KG1 (cell line): Measurements from ENCODE around the gene PRTN3.
"Not testable (repeated sequence)": the region's sequence is repeated elsewhere in the genome, so short reads cannot be mapped to it uniquely, and the experiment has no call there.

ENCODE experiments used
- DNase-seq: peaks from one replicate; lab custom pipeline; 2025; lab: John Stamatoyannopoulos, UW

The PRTN3 gene

GRCh38 chr19:848386-848921, 7.7 kb downstream of the PRTN3 start:
- no peak for DNase-seq

- DNase-seq, result not testable (repeated sequence)
These were observed 8.4 kb downstream of the PRTN3 start for GRCh38 chr19:849195-849594.

DNA sequence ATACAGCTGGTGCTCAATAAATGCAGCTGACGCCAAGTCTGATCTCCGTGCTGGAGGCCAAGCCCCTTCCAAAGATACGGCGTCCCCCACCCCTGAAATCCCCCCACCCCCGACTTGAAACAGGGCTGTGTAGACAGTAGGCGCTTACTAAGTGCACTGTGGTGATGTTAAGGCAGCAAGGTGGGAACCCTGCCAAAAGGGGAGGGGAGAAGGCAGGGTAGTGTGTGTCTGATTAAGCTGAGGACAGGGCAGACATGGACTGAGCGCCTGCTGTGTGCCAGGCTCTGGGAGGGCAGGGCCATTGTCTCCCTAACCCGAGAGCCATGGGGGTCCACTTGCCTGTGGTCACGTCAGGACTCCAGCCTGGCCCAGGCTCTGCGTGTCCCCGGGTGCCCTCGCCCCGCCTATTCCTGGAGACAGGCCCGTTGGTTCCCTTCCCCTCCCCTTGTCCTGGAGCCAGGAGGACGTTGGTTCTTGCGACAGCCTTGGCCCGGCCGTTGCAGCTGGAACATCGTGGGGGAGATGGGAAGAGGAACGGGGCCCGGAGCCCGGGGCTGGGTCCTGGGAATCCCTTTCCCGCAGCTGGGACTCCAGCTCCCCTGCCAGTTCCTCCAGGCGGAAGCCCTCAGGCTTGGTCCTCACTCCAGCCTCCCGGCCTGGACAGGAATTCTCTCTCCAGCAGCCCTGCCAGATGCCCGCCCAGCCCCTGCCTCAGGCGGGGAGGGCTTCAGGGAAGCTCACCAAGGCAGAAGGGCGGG, 9.6 kb downstream of the PRTN3 start:
- DNase-seq, result no peak

DNA sequence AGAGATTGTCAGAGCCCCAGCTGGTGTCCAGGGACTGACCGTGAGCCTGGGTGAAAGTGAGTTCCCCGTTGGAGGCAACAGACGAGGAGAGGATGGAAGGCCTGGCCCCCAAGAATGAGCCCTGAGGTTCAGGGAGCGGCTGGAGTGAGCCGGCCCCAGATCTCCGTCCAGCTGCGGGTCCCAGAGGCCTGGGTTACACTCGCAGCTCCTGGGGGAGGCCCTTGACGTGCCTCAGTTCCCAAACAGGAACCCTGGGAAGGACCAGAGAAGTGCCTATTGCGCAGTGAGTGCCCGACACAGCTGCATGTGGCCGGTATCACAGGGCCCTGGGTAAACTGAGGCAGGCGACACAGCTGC, 10.2 kb downstream of the PRTN3 start:
- no peak for DNase-seq

DNA sequence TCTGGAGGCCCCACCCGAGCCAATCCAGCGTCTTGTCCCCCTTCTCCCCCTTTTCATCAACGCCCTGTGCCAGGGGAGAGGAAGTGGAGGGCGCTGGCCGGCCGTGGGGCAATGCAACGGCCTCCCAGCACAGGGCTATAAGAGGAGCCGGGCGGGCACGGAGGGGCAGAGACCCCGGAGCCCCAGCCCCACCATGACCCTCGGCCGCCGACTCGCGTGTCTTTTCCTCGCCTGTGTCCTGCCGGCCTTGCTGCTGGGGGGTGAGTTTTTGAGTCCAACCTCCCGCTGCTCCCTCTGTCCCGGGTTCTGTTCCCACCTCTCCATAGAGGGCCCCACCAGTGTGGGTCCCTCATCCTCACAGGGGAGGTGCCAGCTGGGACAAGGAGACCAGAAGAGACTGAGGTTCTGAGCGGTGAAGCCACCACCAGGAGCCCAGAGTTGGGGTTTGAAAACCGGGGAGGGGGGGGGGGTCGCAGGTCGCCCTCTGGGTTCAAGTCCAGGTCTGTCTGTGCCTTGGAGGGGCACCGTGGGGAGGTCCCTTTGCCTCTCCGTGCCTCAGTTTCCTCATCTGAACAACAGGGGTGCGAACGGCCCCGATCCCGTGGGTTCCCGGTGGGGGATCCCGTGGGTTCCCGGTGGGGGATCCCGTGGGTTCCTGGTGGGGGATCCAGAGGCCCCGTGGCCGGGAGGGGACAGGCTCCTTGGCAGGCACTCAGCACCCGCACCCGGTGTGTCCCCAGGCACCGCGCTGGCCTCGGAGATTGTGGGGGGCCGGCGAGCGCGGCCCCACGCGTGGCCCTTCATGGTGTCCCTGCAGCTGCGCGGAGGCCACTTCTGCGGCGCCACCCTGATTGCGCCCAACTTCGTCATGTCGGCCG, 11.6 kb downstream of the PRTN3 start, which contains the start of gene ELANE:
Gene ELANE, plus strand, starts transcription at position 168 of the 878 bp plus-strand sequence. Its CDS starts 26 bp downstream, at position 194.
- no peak for DNase-seq

- no peak for DNase-seq
These were observed 12.3 kb downstream of the PRTN3 start for GRCh38 chr19:853014-853585.

- not testable (repeated sequence) for DNase-seq
These were observed 12.9 kb downstream of the PRTN3 start for GRCh38 chr19:853614-854220.

DNA sequence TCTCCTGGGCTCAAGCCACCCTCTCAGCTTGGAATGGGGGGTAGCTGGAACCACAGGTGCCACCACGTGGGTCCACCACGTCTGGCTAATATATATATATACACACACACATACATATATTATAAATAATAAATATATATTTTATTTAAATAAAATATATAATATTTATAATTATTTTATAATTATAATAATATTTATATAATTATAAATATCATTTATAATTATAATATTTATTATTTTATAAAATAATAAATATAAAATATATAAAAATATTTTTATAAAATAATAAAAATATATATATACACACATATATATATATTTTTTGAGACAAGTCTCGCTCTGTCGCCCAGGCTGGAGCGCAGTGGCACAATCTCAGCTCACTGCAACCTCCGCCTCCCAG, 13.8 kb downstream of the PRTN3 start:
- no peak for DNase-seq

- DNase-seq, result no peak
These were observed 14.3 kb downstream of the PRTN3 start for GRCh38 chr19:855142-855541.

DNA sequence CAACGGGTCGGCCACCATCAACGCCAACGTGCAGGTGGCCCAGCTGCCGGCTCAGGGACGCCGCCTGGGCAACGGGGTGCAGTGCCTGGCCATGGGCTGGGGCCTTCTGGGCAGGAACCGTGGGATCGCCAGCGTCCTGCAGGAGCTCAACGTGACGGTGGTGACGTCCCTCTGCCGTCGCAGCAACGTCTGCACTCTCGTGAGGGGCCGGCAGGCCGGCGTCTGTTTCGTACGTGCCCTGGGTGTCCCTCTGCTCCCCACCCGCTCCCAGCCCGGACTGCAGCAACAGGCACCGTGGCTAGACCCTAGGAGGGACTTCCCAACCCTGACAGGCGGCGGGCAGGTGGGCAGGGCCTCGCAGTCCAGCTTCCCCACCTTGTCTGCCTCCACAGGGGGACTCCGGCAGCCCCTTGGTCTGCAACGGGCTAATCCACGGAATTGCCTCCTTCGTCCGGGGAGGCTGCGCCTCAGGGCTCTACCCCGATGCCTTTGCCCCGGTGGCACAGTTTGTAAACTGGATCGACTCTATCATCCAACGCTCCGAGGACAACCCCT, 14.8 kb downstream of the PRTN3 start:
- DNase-seq, result no peak

DNA sequence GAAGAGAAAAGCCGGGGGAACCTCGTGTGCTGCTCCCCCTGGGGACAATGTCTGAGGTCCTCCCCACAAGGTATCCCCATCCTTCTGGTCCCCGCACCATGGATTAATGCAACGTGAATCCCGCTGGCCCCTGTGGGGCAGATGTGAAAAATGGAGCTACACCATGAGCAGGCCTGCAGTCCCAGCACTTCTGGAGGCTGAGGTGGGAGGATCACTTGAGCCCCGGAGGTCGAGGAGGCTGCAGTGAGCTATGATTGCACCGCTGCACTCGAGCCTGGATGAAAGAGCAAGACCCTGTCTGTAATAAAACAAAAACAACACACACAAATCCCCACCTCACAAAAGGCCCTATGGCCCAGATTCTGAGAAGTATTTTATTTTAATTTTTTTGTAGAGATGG, 17.5 kb downstream of the PRTN3 start:
- DNase-seq, result no peak

- DNase-seq, result no peak
These were observed 18.4 kb downstream of the PRTN3 start, which contains the start of gene CFD for GRCh38 chr19:858868-859843. TSS of gene CFD (plus strand) at chr19:859664. CDS start at chr19:859690, 26 bp downstream.

- DNase-seq, result no peak
These were observed 20.4 kb downstream of the PRTN3 start for GRCh38 chr19:861141-861755.

DNA sequence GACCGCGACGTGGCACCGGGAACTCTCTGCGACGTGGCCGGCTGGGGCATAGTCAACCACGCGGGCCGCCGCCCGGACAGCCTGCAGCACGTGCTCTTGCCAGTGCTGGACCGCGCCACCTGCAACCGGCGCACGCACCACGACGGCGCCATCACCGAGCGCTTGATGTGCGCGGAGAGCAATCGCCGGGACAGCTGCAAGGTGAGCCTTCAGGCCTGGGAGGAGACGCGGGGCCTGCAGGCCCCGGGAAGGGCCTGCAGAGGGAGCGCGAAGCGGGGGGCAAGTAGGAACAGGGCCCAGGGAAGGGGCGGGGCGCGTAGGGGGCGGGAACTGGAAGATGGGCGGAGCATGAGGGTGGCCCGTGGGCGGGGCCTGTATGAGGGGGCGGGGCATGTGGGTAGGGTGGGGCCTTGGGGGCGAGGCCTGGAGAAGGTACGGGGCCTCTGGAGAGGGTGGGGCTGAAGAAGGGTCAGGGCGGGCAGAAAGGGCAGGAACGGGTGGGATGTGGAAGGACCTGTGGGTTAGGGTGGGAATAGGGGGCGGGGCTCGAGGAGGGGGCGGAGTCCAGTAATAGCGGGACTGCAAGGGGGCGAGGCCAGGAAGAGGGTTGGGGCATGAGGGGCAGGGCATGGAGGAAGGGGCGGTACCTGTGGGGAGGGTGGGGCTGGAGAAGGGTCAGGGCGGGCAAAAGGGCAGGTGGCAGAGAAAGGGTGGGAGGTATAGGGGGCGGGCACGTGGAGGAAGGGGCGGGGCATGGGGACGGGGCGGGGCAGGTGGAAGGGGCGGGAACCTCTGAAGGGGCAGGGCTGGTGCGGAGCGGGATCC, 21.2 kb downstream of the PRTN3 start:
- no peak for DNase-seq

DNA sequence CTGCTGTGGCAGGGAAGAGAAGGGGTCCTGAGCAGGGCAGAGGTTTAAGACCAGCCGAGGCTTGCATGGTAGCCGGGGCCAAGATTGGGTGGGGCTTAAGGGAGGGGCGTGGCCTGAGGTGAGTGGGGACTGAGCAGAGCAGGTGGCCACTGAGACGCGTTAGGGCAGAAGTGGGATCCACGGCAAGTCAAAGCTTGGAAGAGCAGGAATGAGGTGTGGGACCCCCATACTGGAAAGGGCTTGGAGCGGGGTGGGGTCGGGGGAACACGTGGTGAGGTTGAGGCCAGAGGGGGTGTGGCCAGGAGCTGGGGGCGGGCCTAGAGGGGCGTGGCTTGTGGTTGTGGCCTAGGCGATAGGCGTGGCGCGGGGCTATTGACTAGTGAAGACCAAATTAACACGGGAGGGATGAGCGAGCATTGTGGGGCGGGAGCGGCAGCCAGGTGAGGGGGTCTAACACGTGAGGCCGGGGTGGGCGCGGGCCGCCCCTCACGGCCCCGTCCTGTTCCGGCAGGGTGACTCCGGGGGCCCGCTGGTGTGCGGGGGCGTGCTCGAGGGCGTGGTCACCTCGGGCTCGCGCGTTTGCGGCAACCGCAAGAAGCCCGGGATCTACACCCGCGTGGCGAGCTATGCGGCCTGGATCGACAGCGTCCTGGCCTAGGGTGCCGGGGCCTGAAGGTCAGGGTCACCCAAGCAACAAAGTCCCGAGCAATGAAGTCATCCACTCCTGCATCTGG, 21.9 kb downstream of the PRTN3 start:
- no peak for DNase-seq

- no peak for DNase-seq
These were observed 22.5 kb downstream of the PRTN3 start for GRCh38 chr19:863315-863620.

DNA sequence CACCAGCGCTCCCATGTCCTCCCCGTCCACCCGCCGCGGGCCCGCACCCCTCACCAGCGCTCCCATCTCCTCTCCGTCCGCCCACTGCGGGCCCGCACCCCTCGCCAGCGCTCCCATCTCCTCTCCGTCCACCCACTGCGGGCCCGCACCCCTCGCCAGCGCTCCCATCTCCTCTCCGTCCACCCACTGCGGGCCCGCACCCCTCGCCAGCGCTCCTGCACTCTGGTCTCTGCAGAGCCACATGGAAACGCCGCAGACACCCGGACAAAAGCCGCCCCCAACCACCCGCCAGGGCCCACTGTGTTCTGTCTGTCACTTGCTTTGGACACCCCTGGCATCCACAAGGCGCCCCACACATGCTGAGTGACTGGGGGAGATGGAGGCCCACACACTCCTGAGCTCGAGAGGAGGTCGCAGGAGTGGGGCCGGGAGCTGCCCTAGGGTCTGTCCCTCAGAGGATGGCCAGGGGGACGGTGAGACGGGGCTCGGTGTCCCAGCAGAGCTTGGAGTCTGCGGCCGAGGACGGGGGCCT, 26.0 kb downstream of the PRTN3 start:
- no peak for DNase-seq

GRCh38 chr19:867301-867793, 26.5 kb downstream of the PRTN3 start:
- DNase-seq, result no peak
